HepG2 (cell line): ENCODE measurements around the gene OR7D2. TPM values are rescaled to one million over a fixed set of nuclear protein-coding genes. Genes with fewer than 3 reads are reported as not detected.

Source experiments
- CEBPB ChIP-seq: IDR thresholded peaks from 2 replicates; pipeline ENCODE4 v1.6.1; 2011; ENCODE audit warnings: low read depth, low read length, improper control_type of control experiment, borderline replicate concordance
- GPN1 ChIP-seq: sonication (generic); formaldehyde crosslinking; IDR thresholded peaks from 2 replicates; pipeline ENCODE4 v1.5.1; 2020; ENCODE audit warnings: missing genetic modification reagents, borderline replicate concordance
- HNRNPL ChIP-seq: fragments of 200-400 bp; formaldehyde crosslinking; IDR thresholded peaks from 2 replicates; pipeline ENCODE4 v1.6.1; 2017; ENCODE audit warnings: mild to moderate bottlenecking, low read depth, low read length
- MAF1 ChIP-seq: sonication (generic); formaldehyde crosslinking; IDR thresholded peaks from 2 replicates; pipeline ENCODE4 v1.5.0; 2020; ENCODE audit warnings: missing genetic modification reagents, borderline replicate concordance
- RAD51 ChIP-seq: fragments of 450-650 bp; IDR thresholded peaks from 2 replicates; pipeline ENCODE4 v1.6.1; 2016; ENCODE audit warnings: borderline replicate concordance
- ZNF616 ChIP-seq: sonication (generic); formaldehyde crosslinking; IDR thresholded peaks from 2 replicates; pipeline ENCODE4 v1.5.0; 2020; ENCODE audit warnings: low read depth, mild to moderate bottlenecking, missing genetic modification reagents
- ZSCAN31 ChIP-seq: sonication (generic); formaldehyde crosslinking; IDR thresholded peaks from 2 replicates; pipeline ENCODE4 v1.5.0; 2020; ENCODE audit warnings: low read depth, mild to moderate bottlenecking, missing genetic modification reagents
- polyA plus RNA-seq, 8 experiments: library from polyadenylated mRNA; depleted of rRNA in 3 of 8; stranded (reverse) in 7 of 8; unstranded in 1 of 8; fragments of >200 nt; fragmentation: Illumina TruSeq in 4 of 8; extraction: Trizol in 4 of 8; gene quantifications; 2 replicates each; pipeline versions ENCODE4 v1.2.1 to v1.2.3, GENCODE V29; 2011 to 2016; ENCODE audit warnings: low read depth in 4 of 8, missing spikeins in 1 of 8, mixed read lengths in 1 of 8; ENCODE audit not compliant: insufficient read depth in 1 of 8
- total RNA-seq, 5 experiments: library from RNA; depleted of rRNA; stranded (reverse); fragments of >200 nt; fragmentation: Illumina TruSeq; extraction: Trizol; gene quantifications; 2 replicates each; pipeline ENCODE4 v1.2.3, GENCODE V29; 2016; ENCODE audit warnings: low read depth in 1 of 5
- TF ChIP-seq, protein P1 (sequence below): sonication (generic); formaldehyde crosslinking; IDR thresholded peaks from 2 replicates; pipeline ENCODE4 v1.9.0; 2021; ENCODE audit warnings: mild to moderate bottlenecking, missing genetic modification reagents
- TF ChIP-seq, protein P2 (sequence below): sonication (generic); formaldehyde crosslinking; IDR thresholded peaks from one replicate; pipeline ENCODE4 v1.5.1; 2020; ENCODE audit warnings: mild to moderate bottlenecking, missing genetic modification reagents; ENCODE audit errors: not compliant biosample characterization
- TF ChIP-seq, protein P3 (sequence below): sonication (generic); formaldehyde crosslinking; IDR thresholded peaks from 2 replicates; pipeline ENCODE4 v1.5.1; 2020; ENCODE audit warnings: mild to moderate bottlenecking, missing genetic modification reagents

OR7D2 gene
- total and polyA plus RNA-seq, 2 of the 13 experiments (the other 11 are each of a cell fraction or from before 2014, with no cell fraction given): 0.07 TPM; not detected in 1

DNA sequence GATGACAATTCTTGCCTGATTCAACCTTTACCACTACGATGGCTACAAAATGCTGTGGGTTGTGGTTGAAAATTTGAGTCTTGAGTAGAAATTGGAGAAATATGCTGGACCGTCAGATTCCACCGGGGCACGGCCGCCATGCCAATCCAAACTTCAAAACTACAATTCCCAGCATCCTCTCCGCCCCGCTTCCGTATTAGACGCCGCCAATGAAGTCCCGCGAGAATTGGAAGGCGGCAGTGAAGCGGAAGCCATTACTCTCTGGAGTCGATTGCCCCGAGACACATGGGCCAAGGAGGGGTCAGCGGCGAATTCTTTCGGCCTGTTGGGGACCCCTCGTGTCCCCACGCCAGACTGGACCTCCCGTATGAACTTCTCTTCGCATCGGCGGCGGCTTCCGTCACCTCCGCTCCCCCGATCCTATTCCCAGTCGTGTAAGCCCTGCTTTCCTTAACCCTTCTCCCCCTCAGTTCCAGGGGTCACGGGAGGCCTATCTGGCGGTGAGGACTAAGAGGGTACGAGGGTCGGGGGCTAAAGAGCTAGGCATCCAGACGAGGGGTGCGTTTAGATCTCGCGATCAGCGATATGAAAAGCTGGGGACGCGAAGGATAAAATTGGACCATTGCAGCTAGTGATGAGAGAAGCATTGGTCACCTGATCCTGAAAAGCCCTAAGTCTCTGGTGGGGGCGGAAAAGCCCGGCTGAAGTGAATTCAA, 38.5 kb upstream of the OR7D2 start, which contains the start of gene ZNF317 (continued):
- TF ChIP-seq, protein P1, sequence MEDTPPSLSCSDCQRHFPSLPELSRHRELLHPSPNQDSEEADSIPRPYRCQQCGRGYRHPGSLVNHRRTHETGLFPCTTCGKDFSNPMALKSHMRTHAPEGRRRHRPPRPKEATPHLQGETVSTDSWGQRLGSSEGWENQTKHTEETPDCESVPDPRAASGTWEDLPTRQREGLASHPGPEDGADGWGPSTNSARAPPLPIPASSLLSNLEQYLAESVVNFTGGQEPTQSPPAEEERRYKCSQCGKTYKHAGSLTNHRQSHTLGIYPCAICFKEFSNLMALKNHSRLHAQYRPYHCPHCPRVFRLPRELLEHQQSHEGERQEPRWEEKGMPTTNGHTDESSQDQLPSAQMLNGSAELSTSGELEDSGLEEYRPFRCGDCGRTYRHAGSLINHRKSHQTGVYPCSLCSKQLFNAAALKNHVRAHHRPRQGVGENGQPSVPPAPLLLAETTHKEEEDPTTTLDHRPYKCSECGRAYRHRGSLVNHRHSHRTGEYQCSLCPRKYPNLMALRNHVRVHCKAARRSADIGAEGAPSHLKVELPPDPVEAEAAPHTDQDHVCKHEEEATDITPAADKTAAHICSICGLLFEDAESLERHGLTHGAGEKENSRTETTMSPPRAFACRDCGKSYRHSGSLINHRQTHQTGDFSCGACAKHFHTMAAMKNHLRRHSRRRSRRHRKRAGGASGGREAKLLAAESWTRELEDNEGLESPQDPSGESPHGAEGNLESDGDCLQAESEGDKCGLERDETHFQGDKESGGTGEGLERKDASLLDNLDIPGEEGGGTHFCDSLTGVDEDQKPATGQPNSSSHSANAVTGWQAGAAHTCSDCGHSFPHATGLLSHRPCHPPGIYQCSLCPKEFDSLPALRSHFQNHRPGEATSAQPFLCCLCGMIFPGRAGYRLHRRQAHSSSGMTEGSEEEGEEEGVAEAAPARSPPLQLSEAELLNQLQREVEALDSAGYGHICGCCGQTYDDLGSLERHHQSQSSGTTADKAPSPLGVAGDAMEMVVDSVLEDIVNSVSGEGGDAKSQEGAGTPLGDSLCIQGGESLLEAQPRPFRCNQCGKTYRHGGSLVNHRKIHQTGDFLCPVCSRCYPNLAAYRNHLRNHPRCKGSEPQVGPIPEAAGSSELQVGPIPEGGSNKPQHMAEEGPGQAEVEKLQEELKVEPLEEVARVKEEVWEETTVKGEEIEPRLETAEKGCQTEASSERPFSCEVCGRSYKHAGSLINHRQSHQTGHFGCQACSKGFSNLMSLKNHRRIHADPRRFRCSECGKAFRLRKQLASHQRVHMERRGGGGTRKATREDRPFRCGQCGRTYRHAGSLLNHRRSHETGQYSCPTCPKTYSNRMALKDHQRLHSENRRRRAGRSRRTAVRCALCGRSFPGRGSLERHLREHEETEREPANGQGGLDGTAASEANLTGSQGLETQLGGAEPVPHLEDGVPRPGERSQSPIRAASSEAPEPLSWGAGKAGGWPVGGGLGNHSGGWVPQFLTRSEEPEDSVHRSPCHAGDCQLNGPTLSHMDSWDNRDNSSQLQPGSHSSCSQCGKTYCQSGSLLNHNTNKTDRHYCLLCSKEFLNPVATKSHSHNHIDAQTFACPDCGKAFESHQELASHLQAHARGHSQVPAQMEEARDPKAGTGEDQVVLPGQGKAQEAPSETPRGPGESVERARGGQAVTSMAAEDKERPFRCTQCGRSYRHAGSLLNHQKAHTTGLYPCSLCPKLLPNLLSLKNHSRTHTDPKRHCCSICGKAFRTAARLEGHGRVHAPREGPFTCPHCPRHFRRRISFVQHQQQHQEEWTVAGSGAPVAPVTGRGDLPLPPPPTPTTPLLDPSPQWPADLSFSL: no peak; the same call in 1 of the 2 replicates
- TF ChIP-seq, protein P2, sequence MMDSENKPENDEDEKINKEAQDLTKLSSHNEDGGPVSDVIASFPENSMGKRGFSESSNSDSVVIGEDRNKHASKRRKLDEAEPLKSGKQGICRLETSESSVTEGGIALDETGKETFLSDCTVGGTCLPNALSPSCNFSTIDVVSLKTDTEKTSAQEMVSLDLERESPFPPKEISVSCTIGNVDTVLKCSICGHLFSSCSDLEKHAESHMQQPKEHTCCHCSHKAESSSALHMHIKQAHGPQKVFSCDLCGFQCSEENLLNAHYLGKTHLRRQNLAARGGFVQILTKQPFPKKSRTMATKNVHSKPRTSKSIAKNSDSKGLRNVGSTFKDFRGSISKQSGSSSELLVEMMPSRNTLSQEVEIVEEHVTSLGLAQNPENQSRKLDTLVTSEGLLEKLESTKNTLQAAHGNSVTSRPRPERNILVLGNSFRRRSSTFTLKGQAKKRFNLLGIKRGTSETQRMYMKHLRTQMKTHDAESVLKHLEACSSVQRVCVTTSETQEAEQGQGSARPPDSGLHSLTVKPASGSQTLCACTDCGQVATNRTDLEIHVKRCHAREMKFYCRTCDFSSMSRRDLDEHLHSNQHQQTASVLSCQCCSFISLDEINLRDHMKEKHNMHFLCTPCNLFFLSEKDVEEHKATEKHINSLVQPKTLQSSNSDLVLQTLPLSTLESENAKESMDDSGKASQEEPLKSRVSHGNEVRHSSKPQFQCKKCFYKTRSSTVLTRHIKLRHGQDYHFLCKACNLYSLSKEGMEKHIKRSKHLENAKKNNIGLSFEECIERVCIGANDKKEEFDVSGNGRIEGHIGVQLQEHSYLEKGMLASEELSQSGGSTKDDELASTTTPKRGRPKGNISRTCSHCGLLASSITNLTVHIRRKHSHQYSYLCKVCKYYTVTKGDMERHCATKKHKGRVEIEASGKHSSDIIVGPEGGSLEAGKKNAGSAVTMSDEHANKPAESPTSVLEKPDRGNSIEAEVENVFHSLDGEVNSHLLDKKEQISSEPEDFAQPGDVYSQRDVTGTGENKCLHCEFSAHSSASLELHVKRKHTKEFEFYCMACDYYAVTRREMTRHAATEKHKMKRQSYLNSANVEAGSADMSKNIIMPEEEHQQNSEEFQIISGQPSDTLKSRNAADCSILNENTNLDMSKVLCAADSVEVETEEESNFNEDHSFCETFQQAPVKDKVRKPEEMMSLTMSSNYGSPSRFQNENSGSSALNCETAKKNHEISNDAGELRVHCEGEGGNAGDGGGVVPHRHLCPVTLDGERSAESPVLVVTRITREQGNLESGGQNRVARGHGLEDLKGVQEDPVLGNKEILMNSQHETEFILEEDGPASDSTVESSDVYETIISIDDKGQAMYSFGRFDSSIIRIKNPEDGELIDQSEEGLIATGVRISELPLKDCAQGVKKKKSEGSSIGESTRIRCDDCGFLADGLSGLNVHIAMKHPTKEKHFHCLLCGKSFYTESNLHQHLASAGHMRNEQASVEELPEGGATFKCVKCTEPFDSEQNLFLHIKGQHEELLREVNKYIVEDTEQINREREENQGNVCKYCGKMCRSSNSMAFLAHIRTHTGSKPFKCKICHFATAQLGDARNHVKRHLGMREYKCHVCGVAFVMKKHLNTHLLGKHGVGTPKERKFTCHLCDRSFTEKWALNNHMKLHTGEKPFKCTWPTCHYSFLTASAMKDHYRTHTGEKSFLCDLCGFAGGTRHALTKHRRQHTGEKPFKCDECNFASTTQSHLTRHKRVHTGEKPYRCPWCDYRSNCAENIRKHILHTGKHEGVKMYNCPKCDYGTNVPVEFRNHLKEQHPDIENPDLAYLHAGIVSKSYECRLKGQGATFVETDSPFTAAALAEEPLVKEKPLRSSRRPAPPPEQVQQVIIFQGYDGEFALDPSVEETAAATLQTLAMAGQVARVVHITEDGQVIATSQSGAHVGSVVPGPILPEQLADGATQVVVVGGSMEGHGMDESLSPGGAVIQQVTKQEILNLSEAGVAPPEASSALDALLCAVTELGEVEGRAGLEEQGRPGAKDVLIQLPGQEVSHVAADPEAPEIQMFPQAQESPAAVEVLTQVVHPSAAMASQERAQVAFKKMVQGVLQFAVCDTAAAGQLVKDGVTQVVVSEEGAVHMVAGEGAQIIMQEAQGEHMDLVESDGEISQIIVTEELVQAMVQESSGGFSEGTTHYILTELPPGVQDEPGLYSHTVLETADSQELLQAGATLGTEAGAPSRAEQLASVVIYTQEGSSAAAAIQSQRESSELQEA (CRISPR knock-in tag): peak; percentile 78
- TF ChIP-seq CEBPB (no peak), ZSCAN31 (CRISPR knock-in tag) (0 out of 2 replicates have a peak, but pooled peaks have one; percentile 56), RAD51 (0 out of 2 replicates have a peak, but pooled peaks have one; percentile 15), GPN1 (CRISPR knock-in tag) (no peak), ZNF616 (CRISPR knock-in tag) (no peak), MAF1 (CRISPR knock-in tag) (no peak), HNRNPL (no peak)
- TF ChIP-seq, protein P3, sequence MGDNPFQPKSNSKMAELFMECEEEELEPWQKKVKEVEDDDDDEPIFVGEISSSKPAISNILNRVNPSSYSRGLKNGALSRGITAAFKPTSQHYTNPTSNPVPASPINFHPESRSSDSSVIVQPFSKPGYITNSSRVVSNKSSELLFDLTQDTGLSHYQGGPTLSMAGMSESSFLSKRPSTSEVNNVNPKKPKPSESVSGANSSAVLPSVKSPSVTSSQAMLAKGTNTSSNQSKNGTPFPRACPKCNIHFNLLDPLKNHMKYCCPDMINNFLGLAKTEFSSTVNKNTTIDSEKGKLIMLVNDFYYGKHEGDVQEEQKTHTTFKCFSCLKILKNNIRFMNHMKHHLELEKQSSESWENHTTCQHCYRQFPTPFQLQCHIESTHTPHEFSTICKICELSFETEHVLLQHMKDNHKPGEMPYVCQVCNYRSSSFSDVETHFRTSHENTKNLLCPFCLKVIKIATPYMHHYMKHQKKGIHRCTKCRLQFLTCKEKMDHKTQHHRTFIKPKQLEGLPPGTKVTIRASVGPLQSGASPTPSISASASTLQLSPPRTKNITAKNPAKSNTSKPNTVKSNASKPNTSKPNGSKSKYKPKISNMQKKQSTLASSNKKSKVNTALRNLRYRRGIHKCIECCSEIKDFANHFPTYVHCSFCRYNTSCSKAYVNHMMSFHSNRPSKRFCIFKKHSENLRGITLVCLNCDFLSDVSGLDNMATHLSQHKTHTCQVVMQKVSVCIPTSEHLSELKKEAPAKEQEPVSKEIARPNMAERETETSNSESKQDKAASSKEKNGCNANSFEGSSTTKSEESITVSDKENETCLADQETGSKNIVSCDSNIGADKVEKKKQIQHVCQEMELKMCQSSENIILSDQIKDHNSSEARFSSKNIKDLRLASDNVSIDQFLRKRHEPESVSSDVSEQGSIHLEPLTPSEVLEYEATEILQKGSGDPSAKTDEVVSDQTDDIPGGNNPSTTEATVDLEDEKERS (CRISPR knock-in tag): no peak
